HG02588 (cell line): ENCODE results near the gene MTNR1A.
"Not testable (repeated sequence)": the region's sequence is repeated elsewhere in the genome, so short reads cannot be mapped to it uniquely, and the experiment has no call there.

Experiments used
- ATAC-seq: cut with Tn5 transposase; IDR thresholded peaks from one replicate; pipeline ENCODE4 v1.9.1; 2021; ENCODE audit warnings: mild to moderate bottlenecking, moderate library complexity; ENCODE audit not compliant: unreplicated experiment

Gene MTNR1A

DNA sequence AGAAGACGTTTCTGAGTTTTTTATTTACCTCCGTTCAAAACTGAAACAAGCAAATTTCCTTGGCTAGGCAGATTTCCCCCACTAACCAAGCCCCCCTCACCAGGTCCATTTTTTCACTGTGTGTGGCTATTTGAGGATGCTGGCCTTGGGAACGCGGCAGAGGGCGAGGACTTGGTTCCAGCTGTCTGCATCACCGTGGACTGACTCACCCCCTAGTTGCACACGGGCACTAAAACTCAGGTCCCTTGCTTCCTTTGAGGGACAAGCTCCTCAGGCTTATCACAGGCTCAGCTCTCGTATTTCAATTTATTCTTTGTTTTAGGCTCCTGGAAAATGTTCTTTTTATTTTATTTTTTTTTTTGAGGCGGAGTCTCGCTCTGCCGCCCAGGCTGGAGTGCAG is 8.4 kb upstream of the MTNR1A start:
- no peak for ATAC-seq

DNA sequence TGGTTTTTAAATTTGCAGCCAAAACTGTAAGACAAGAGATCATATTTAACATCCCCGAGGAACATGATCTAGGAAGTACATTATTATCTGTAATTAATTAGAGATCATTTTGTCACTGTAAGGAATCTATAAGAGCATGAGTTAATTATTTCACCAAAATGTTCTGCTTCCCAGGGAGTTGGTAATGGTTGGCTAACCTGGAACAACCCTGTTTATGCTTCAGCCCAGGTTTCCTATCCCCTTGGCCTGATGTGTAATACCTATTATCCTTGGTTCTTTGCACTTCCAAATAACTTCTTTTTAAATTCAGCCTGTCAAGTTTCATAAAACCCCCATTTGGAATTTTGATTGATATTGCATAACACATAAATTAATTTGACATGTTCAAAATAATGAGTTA is 6.4 kb upstream of the MTNR1A start:
- no peak for ATAC-seq

DNA sequence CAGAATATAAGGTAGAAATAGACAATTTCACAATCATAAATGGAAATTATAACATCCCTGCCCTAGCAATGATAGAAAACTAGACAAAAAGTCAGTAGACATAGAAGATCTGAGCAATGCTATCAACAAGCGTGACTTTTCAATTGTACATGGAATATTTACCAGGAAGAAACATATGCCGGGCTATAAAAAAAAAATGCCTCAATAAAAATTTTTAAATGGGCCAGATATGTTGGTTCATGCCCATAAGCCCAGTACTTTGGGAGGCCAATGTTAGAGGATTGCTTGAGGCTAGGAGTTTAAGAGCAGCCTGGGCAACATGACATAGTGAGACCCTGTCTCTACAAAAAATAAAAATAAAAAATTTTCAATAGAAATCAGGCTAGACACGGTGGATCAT is 5.3 kb upstream of the MTNR1A start:
- no peak for ATAC-seq

DNA sequence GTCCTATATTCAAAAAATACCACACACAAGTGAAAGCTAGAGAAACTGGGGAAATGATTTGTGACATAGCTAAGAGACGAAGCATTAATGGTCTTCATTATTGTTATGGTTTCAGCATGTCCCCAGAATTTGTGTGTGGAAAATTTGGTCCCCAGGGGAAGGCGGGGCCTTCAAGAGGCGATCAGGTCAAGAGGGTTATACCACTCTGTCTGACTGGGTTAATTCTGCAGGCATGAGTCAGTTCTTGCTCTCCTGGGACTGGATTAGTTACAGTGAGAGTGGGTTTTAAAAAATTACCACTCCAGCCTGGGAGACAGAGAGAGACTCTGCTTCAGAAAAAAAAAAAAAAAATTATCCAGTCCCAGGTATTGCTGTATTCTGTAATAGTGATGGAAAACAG is 2.1 kb upstream of the MTNR1A start:
- no peak for ATAC-seq

DNA sequence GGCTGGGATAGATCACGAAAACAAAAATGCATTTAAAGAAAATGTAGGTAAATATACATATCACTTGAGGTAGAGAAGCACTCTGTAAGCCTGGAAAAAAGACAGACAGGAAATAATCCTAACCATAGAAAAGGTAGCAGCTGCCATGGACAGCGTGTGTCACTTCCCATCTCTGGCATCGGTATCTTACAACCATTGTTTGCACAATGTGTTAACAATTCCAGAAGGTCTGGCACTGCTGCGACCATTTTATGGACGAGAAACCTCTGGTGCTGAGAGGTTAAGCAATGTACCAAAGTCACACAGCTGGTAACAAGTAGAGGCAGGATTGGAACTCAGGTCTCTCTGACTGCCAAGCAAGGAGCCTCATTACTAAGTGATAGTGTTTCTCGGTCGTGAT is 1.7 kb upstream of the MTNR1A start:
- ATAC-seq, result no peak

DNA sequence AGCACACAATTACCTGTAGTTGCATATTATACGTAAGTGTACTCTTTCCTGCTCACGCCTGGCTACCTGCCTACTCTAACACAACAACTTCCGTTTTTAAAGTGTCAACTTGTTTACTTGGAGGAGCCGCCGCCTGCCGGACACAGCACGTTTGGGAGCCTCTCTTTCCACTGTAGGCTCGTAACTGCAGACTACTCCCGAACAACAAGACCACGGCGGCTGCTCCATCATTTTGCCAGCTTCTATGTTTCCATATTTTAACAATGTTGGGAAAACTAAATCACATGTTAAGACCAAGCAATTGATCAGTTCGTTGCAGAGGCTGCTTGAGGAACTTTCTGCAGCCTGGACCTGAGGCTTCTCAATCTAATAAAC is 841 bp downstream of the MTNR1A start:
- no peak for ATAC-seq

DNA sequence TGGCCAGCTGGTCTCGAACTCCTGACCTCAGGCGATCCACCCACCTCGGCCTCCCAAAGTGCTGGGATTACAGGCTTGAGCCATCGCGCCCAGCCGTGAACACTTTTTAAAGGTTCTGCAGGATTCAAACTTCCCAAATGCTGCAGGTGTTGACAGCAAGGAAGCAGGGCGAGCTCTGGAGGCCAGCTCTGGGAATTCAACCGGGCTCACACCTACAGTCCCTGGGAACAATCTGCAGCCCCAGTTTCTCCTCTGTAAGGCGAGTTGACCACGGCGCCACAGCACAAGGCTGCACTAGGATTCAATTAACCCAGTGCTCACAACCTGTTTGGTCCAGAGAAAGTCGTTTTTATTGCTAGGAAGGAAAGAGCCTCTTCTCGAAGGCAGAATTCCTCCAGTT is 1.6 kb downstream of the MTNR1A start:
- no peak for ATAC-seq

DNA sequence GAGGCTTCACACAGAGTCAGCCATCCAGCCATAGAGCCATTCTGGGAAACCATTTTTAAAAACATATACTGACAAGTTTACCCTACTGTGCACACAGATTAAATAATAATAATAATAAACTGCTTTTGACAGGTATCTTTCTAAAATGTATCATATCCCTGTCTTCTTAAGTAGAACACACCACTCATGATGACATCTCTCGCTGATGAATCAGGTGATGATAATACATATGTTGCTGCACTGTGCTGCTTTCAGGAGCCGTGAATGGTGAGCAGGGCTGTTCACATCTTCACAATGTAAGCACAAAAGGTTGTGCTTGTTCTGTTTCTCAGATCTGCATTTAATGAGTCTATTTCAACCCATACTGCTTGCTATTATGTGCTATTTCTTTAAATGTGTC is 3.5 kb downstream of the MTNR1A start:
- no peak for ATAC-seq

DNA sequence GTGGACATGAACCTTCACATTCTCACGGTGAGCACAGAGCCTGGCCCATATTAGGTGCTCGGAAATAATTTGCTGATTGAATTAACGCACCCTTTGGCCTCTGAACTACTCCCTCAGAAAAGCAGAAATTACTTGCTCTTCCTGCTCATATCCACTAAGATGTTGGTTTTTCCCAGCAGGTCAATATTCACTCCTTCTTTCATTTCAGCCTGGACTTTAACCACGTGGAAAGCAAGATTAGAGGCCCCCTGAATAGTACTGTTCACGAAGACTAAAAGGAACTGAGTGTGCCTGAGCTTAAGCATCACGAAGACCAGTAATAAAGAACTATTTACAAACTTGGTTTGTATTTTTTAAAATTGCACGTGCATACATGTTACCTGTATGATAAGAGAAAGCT is 9.9 kb downstream of the MTNR1A start:
- ATAC-seq, result no peak

DNA sequence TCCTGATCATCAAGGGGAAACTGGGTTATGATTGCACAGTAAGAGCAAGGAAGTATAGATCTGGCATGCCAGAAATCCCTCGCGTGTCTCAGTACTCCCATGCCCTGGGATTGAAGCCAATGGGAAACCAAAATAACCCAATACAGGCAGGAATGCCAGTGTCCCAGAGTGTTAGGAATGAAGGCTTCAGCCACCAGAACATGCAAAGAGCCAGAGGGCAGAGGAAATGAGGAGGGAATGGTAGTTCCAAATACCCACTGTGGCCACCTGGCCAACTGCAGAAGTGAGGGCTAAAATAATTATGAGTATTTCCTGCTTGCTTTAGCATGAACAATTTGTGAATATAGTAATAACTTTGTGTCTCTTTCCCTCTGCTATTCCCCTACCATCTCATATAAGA is 12.2 kb downstream of the MTNR1A start:
- ATAC-seq, result no peak

DNA sequence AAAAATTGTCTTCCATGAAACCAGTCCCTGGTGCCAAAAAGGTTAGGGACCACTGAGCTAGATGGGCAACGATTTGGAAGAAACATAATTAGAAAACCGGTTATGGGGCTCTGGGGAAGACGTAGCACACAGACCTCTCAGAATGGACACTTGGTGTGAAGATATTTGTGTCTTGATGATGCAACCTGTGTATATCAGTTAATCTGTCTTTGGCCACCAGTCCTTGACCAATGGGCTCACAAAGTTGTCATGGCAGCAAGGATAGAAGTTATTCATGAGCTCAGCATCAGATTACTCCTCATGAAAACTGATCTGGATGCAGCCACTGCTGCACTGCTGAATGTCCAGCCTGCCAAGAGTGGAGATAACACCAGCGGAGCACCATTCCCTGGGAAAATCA is 13.6 kb downstream of the MTNR1A start:
- no peak for ATAC-seq

DNA sequence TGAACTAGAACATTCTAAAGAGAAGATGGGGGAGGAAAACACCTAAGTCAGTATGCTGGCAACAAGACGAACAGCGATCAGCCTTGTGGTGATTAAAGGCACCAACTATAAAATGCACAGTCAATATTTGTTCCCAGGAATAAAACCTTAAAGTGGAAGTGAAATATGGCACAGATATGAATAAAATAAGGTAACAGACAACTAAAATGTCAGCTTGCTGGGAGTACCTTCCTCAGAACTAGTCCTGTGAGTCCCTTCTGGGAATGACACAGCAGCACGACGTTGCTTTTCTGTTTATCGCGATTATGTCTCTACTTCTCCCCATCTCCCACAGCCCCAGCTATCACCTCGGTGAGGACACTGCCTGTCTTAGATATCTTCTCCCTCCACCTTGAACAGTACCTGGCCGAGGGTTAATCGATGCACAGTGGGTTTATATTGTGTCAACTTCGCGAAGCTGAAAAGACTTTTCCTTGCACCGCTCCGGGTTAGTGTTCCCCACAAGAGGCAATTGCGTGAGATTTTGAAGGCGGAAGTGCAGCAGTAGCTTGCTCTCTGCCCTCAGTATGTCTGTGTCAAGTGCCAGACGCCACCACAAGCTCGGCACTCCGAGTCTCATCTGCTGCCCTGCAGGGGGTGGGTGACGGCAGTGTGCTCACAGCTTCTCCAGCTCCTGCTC is 17.4 kb downstream of the MTNR1A start:
- ATAC-seq, result no peak

DNA sequence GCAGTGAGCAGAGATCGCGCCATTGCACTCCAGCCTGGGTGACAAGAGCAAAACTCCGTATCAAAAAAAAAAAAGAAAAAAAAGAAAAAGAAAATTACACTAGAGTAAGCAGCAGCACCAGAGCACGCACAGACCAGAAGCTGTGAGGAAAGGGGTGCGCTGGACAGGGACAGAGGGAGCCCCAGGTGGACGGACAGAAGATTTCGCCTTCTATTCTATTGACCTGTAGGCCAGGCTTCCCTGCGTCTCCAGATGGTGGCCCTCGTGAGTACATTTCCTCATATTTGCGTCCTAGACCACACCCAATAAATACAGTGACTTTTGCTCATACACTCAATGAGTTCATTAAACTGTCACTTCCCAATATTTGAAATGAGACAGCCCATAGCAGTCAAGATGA is 19.1 kb downstream of the MTNR1A start:
- no peak for ATAC-seq

DNA sequence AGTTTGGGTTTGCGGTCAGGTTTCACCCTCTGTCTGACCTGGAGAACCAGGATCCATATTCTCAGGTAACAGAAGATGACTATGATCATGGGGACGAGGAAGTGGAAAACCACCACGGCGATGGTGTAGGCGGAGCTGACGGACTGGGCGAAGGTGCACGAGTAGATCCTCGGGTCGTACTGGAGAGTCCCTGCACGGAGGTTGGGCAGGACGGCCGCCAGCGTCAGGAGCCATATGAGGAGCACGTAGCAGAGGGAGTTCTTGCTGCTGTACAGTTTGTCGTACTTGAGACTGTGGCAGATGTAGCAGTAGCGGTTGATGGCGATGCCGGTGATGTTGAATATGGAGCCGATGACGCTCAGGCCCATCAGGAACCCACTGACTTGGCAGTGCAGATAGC is 21.3 kb downstream of the MTNR1A start:
- no peak for ATAC-seq

DNA sequence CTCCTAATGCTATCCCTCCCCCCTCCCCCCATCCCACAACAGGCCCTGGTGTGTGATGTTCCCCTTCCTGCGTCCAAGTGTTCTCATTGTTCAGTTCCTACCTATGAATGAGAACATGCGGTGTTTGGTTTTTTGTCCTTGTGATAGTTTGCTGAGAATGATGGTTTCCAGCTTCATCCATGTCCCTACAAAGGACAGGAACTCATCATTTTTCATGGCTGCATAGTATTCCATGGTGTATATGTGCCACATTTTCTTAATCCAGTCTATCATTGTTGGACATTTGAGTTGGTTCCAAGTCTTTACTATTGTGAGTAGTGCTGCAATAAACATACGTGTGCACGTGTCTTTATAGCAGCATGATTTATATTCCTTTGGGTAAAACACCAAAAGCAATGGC is 31.4 kb downstream of the MTNR1A start:
- ATAC-seq, result not testable (repeated sequence)

DNA sequence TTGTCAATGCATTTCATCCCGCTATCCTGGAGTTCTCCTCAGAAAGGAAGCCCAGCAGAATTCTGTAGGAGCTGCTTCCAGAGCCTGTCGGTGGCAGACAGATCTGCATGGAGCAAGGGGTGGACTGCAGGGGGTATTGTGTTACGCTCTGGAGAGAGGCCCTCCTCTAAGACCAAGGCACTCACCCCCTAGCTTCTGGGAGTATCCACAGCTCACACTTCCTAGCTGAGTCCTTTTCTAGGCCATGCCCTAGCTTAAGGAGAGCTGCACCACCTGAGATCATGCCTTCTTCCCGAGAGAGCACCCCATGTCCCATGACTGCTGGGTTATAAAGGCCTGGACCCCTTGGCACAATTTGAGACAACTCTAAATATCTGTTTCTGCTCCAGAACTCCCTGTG is 39.1 kb downstream of the MTNR1A start:
- no peak for ATAC-seq

DNA sequence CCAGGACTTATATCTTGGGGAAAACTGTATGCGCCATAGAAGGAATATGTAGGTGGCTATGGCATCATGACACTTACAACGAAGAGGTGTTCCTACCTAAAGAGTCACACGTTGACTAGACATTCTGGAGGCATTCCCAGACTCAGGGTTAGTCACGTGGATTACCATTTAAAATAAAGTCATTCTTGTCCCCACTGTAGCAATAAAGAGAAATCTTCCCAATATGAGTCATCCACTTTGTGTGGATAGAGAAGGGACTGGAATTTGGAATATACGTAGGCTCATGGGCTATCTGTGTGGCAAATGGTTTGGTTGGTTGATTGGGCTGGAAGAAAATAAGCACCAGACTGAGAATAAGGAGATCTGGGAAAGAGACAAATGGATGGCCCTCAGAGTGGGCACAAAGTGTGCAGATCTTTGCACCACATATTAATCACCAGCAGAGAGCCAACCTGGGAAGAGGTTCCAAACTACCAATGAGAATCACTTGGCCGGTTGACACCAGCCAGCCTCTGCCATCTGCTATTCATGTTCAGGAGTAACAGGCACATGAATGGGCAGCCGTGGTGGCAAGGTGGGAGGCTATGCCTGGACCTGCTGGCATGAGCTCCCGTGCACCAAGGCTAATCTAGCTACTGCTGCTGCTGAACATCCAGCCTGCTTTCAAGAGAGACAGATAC is 41.0 kb downstream of the MTNR1A start:
- no peak for ATAC-seq

DNA sequence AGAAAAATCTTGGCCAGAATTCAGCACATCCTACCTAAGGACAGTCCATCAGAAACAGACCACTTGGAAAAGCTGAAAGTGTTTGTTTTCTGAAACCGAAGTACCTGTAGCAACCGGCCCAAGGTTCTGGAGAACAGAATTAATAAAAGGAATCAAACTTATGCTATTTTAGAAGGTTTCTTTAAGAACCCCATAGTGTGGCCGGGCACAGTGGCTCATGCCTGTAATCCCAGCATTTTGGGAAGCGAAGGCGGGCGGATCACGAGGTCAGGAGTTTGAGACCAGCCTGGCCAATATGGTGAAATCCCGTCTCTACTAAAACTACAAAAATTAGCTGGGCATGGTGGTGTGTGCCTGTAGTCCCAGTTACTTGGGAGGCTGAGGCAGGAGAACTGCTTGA is 50.6 kb downstream of the MTNR1A start:
- not testable (repeated sequence) for ATAC-seq

DNA sequence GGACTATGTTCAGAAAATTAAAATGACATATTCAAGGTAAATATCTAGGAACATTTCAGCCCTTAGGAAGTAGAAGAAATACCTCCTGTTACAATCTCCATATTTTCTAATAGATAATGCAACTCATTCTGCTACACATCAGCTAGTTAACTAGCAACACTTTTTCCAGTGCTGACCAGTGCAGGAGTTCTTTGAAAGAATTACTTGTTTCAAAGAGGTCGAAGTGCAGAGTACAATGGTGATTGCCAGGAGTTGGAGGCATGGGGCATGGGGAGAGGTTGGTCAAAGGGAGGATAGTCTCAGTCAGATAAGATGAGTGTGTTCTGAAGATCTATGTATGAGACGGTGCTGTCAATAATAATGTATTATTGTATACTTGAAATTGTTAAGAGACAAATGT is 53.1 kb downstream of the MTNR1A start:
- ATAC-seq, result no peak

DNA sequence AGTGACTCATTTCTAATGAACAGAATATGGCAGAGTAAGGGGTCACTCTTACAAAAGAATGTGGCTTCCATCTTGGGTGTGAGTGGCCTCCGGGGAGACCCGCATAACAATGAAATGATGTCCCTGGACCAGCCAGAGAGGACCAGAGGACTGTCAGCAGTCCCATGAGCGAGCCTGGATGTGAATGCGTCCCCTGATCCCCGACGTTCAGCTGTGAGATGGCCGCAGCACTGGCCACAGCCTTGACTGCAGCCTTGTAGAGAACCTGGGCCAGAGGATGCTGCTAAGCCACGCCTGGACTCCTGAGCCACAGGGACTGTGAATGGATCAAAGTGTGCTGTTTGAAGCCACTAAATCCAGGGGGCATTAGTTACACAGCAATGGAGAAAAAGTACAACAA is 53.8 kb downstream of the MTNR1A start:
- no peak for ATAC-seq

DNA sequence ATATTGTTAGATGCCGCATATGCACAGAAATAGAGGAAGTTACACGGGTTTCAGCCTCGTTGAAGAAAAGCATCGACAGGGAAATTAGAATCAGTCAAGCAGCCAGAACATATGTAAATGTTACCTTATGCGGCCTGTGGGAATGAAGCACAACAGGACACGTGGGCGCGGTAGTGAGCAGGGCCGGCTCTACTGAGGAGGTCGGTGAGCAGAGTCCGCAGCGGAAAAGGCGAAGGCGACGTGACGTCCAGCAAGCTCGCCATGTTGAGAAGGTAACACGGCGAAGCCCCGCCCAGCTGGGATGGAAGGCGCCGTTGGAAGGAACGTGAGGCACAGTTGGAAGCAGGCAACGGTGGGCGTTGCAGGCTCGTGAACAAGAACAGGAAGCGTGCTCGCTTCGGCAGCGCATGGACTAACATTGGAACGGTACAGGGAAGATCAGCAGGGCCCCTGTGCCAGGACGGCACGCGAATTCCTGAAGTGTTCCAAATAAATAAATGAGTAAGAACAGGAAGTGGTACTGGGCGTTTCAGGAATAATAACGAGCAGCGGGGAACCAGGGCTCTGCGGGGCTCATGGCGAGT is 54.6 kb downstream of the MTNR1A start:
- ATAC-seq, result no peak

DNA sequence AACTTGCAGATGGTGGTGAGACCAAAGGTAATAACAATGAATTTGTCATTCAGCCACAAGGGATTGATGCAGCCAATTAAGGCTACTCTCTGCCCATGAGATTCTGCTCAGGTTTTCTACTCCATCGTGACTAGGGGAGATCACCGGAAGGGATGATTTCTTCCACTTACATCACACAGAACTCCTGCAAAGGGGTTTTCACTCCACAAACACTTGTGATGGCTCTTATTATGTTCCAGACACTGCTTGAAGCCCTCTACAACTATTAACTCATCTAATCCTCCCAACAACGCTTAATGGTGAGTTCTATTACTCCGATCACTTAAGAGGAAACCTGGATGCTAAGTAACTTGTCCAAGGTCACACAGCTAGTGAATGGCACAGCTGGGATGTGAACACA is 55.9 kb downstream of the MTNR1A start:
- ATAC-seq, result no peak

DNA sequence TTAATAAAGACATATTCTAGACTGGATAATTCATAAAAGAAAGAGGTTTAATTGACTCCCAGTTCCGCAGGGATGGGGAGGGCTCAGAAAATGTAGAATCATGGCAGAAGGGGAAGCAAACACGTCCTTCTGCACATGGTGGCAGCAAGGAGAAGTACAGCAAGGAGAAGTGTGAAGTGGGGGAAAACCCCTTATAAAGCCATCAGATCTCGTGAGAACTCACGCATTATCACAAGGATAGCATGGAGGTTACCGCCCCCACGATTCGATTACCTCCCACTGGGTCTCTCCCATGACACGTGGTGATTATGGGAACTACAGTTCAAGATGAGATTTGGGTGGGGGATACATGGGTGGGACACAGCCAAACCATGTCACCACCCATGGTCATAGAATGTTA is 58.3 kb downstream of the MTNR1A start:
- ATAC-seq, result no peak
